ENCODE data around the gene CAPZB. TPM values are rescaled to one million over a fixed set of nuclear protein-coding genes. Genes with fewer than 3 reads are reported as not detected.

The CAPZB gene
- total RNA-seq, 2 donors from 2014 or later: 119 to 174 TPM

GRCh38 chr1:19396280-19396679 lies 89.1 kb downstream of the CAPZB start:
- Histone ChIP-seq H3K36me3 (no peaks in the 10 kb centered on the region), H3K4me1 (ENCODE audit: control insufficient read depth in 1 of 2, low read depth in 2 of 2) (peaks cover 53 to 89% of the 10 kb centered on the region in 2 donors), H3K27me3 (replicated peaks; ENCODE audit: insufficient read depth) (no peaks in the 10 kb centered on the region), H3K9me3 (no peaks in the 10 kb centered on the region), H3K4me3 (no peak overlapping the region), H3K27ac (no peak overlapping the region)
- DNase-seq (ENCODE audit: low spot score) (no peak), ATAC-seq (ENCODE audit: insufficient number of reproducible peaks, low FRiP score, low read depth) (no peak)
- TF ChIP-seq CTCF (IDR thresholded peaks at IDR 0.05): no peak

- H3K4me3 ChIP-seq: no peak overlapping the region
- no peak for ATAC-seq (ENCODE audit: insufficient number of reproducible peaks, low FRiP score, low read depth)
- TF ChIP-seq CTCF (IDR thresholded peaks at IDR 0.05): no peak
- peaks cover 48 to 89% of the 10 kb centered on the region in 2 donors for H3K4me1 ChIP-seq (ENCODE audit: control insufficient read depth in 1 of 2, low read depth in 2 of 2)
- peak overlapping the region; percentile 19 to 27 for H3K27ac ChIP-seq
- no peaks in the 10 kb centered on the region for H3K36me3 ChIP-seq
- no peak for DNase-seq (ENCODE audit: low spot score)
- H3K27me3 ChIP-seq (replicated peaks; ENCODE audit: insufficient read depth): no peaks in the 10 kb centered on the region
- no peaks in the 10 kb centered on the region for H3K9me3 ChIP-seq
These were observed 89.6 kb downstream of the CAPZB start for GRCh38 chr1:19395678-19396192.

- no peak for TF ChIP-seq CTCF (IDR thresholded peaks at IDR 0.05)
- Histone ChIP-seq H3K27me3 (replicated peaks; ENCODE audit: insufficient read depth) (no peaks in the 10 kb centered on the region), H3K27ac (no peak overlapping the region), H3K36me3 (no peaks in the 10 kb centered on the region), H3K4me1 (ENCODE audit: control insufficient read depth in 1 of 2, low read depth in 2 of 2) (peaks cover 33 to 89% of the 10 kb centered on the region in 2 donors), H3K9me3 (no peaks in the 10 kb centered on the region), H3K4me3 (no peak overlapping the region)
- no peak for DNase-seq (ENCODE audit: low spot score)
- ATAC-seq (ENCODE audit: insufficient number of reproducible peaks, low FRiP score, low read depth): no peak
These were observed 92.3 kb downstream of the CAPZB start for GRCh38 chr1:19393046-19393445.

- DNase-seq (ENCODE audit: low spot score) (no peak), ATAC-seq (ENCODE audit: insufficient number of reproducible peaks, low FRiP score, low read depth) (no peak)
- no peak for TF ChIP-seq CTCF (IDR thresholded peaks at IDR 0.05)
- peaks cover 32 to 89% of the 10 kb centered on the region in 2 donors for H3K4me1 ChIP-seq (ENCODE audit: control insufficient read depth in 1 of 2, low read depth in 2 of 2)
- H3K27me3 ChIP-seq (replicated peaks; ENCODE audit: insufficient read depth): no peaks in the 10 kb centered on the region
- H3K4me3 ChIP-seq: no peak overlapping the region
- no peaks in the 10 kb centered on the region for H3K9me3 ChIP-seq
- peak overlapping the region; percentile 80 to 82 for H3K27ac ChIP-seq
- H3K36me3 ChIP-seq: no peaks in the 10 kb centered on the region
These were observed 93.1 kb downstream of the CAPZB start for GRCh38 chr1:19392221-19392620.

GRCh38 chr1:19391596-19391981 lies 93.8 kb downstream of the CAPZB start:
- H3K4me3 ChIP-seq: peak overlapping the region; percentile 44
- no peaks in the 10 kb centered on the region for H3K27me3 ChIP-seq (replicated peaks; ENCODE audit: insufficient read depth)
- no peak for TF ChIP-seq CTCF (IDR thresholded peaks at IDR 0.05)
- no peaks in the 10 kb centered on the region for H3K9me3 ChIP-seq
- ATAC-seq (ENCODE audit: insufficient number of reproducible peaks, low FRiP score, low read depth) (no peak), DNase-seq (ENCODE audit: low spot score) (no peak)
- H3K27ac ChIP-seq: peak overlapping the region; percentile 80 to 82
- no peaks in the 10 kb centered on the region for H3K36me3 ChIP-seq
- peaks cover 36 to 91% of the 10 kb centered on the region in 2 donors for H3K4me1 ChIP-seq (ENCODE audit: control insufficient read depth in 1 of 2, low read depth in 2 of 2)

Measured in thoracic aorta (tissue), 2 donors.